Nephron progenitor cell (in vitro differentiated cells): ENCODE results near the gene DISP3.

Source experiments
- DNase-seq: peaks from one replicate; pipeline ENCODE4 v3.0.0; 2021
- H3K27ac Mint-ChIP-seq: 2 replicates; pipeline ENCODE4 v1.8.0; 2021; ENCODE audit warnings: mild to moderate bottlenecking, moderate library complexity, mixed read lengths
- H3K27me3 Mint-ChIP-seq: 2 replicates; pipeline ENCODE4 v1.8.0; 2021; ENCODE audit warnings: mild to moderate bottlenecking, low read depth, mixed read lengths; ENCODE audit not compliant: poor library complexity
- H3K36me3 Mint-ChIP-seq: 2 replicates; pipeline ENCODE4 v1.8.0; 2021; ENCODE audit warnings: low read depth, mixed read lengths
- H3K4me1 Mint-ChIP-seq: 2 replicates; pipeline ENCODE4 v1.8.0; 2021; ENCODE audit warnings: mixed read lengths
- H3K4me3 Mint-ChIP-seq: 2 replicates; pipeline ENCODE4 v1.8.0; 2021; ENCODE audit warnings: mild to moderate bottlenecking, moderate library complexity, mixed read lengths
- H3K9me3 Mint-ChIP-seq: 2 replicates; pipeline ENCODE4 v1.8.0; 2021; ENCODE audit warnings: mild to moderate bottlenecking, moderate library complexity, mixed read lengths
- CTCF ChIP-seq: fragments of 200-600 bp; sonication (generic); IDR thresholded peaks from 2 replicates; pipeline ENCODE4 v1.5.0; 2021; ENCODE audit warnings: antibody characterized with exemption

DISP3 gene

GRCh38 chr1:11543796-11544195 lies 64.8 kb downstream of the DISP3 start:
- TF ChIP-seq CTCF: no peak
- H3K4me1 Mint-ChIP-seq: no peaks in the 10 kb centered on the region

GRCh38 chr1:11546456-11546855 lies 67.5 kb downstream of the DISP3 start:
- TF ChIP-seq CTCF: no peak
- Mint-ChIP-seq H3K27ac (no peak overlapping the region), H3K36me3 (no peaks in the 10 kb centered on the region)

More at GRCh38 chr1:11543796-11544195, 64.8 kb downstream of the DISP3 start:
- H3K27ac Mint-ChIP-seq: no peak overlapping the region
- no peaks in the 10 kb centered on the region for H3K9me3 Mint-ChIP-seq
- no peak for DNase-seq
- no peak overlapping the region for H3K4me3 Mint-ChIP-seq
- no peaks in the 10 kb centered on the region for H3K36me3 Mint-ChIP-seq
- peaks cover 70% of the 10 kb centered on the region for H3K27me3 Mint-ChIP-seq

GRCh38 chr1:11550664-11551283 lies 71.8 kb downstream of the DISP3 start:
- H3K36me3 Mint-ChIP-seq: no peaks in the 10 kb centered on the region
- no peaks in the 10 kb centered on the region for H3K9me3 Mint-ChIP-seq
- H3K27me3 Mint-ChIP-seq: peaks cover 73% of the 10 kb centered on the region
- H3K4me1 Mint-ChIP-seq: no peaks in the 10 kb centered on the region
- no peak for TF ChIP-seq CTCF
- no peak overlapping the region for H3K4me3 Mint-ChIP-seq
- DNase-seq: peak; percentile 93
- no peak overlapping the region for H3K27ac Mint-ChIP-seq

More at GRCh38 chr1:11546456-11546855, 67.5 kb downstream of the DISP3 start:
- DNase-seq: no peak
- peaks cover 75% of the 10 kb centered on the region for H3K27me3 Mint-ChIP-seq
- H3K4me3 Mint-ChIP-seq: no peak overlapping the region
- no peaks in the 10 kb centered on the region for H3K9me3 Mint-ChIP-seq
- H3K4me1 Mint-ChIP-seq: no peaks in the 10 kb centered on the region

- DNase-seq: no peak
Measured at GRCh38 chr1:11558276-11558675, 79.3 kb downstream of the DISP3 start.

GRCh38 chr1:11558871-11559590 lies 80.1 kb downstream of the DISP3 start:
- H3K27ac Mint-ChIP-seq: no peak overlapping the region
- DNase-seq: no peak
- no peaks in the 10 kb centered on the region for H3K36me3 Mint-ChIP-seq
- H3K27me3 Mint-ChIP-seq: peaks cover 76% of the 10 kb centered on the region
- no peak overlapping the region for H3K4me3 Mint-ChIP-seq
- H3K9me3 Mint-ChIP-seq: no peaks in the 10 kb centered on the region
- peaks cover 19% of the 10 kb centered on the region for H3K4me1 Mint-ChIP-seq
- TF ChIP-seq CTCF: no peak

More at GRCh38 chr1:11558276-11558675, 79.3 kb downstream of the DISP3 start:
- Mint-ChIP-seq H3K27me3 (peaks cover 80% of the 10 kb centered on the region), H3K36me3 (no peaks in the 10 kb centered on the region), H3K4me3 (no peak overlapping the region), H3K9me3 (no peaks in the 10 kb centered on the region), H3K27ac (no peak overlapping the region), H3K4me1 (peaks cover 12% of the 10 kb centered on the region)
- no peak for TF ChIP-seq CTCF

GRCh38 chr1:11559591-11559970 lies 80.6 kb downstream of the DISP3 start:
- Mint-ChIP-seq H3K9me3 (no peaks in the 10 kb centered on the region), H3K27ac (no peak overlapping the region), H3K4me3 (no peak overlapping the region), H3K27me3 (peaks cover 70% of the 10 kb centered on the region), H3K36me3 (no peaks in the 10 kb centered on the region), H3K4me1 (peaks cover 25% of the 10 kb centered on the region)
- no peak for TF ChIP-seq CTCF
- no peak for DNase-seq
